Activated T-helper 17 cell treated with anti-CD3 and anti-CD28 coated beads, Interleukin-2, amount 50 U/mL, for 72 hours (primary cell): Measurements from ENCODE around the gene ANKRD45. TPM values are rescaled to one million over a fixed set of nuclear protein-coding genes. Genes with fewer than 3 reads are reported as not detected.
"Not testable (repeated sequence)": the region's sequence is repeated elsewhere in the genome, so short reads cannot be mapped to it uniquely, and the experiment has no call there.

Source experiments
- ATAC-seq: fragments of 150-1000 bp; cut with Tn5 transposase; replicated peaks from 2 replicates; pipeline ENCODE4 v1.10.0; 2021; ENCODE audit warnings: mild to moderate bottlenecking, moderate library complexity
- H3K27ac Mint-ChIP-seq: one replicate; pipeline ENCODE4 v1.8.0; 2022; ENCODE audit warnings: mixed read lengths
- H3K27me3 Mint-ChIP-seq: one replicate; pipeline ENCODE4 v1.8.0; 2022; ENCODE audit warnings: mixed read lengths
- H3K36me3 Mint-ChIP-seq: one replicate; pipeline ENCODE4 v1.8.0; 2022; ENCODE audit warnings: low read depth, mild to moderate bottlenecking, mixed read lengths
- H3K4me1 Mint-ChIP-seq: one replicate; pipeline ENCODE4 v1.8.0; 2022; ENCODE audit warnings: mixed read lengths
- H3K4me3 Mint-ChIP-seq: one replicate; pipeline ENCODE4 v1.8.0; 2022; ENCODE audit warnings: mild to moderate bottlenecking, mixed read lengths
- H3K9me3 Mint-ChIP-seq: one replicate; pipeline ENCODE4 v1.8.0; 2022; ENCODE audit warnings: mixed read lengths
- total RNA-seq, 2 donors: library from RNA; stranded (reverse); gene quantifications; one replicate each; pipeline ENCODE4 v1.2.3, GENCODE V29; 2022

The ANKRD45 gene
- total RNA-seq, 2 donors from 2014 or later, result not detected

DNA sequence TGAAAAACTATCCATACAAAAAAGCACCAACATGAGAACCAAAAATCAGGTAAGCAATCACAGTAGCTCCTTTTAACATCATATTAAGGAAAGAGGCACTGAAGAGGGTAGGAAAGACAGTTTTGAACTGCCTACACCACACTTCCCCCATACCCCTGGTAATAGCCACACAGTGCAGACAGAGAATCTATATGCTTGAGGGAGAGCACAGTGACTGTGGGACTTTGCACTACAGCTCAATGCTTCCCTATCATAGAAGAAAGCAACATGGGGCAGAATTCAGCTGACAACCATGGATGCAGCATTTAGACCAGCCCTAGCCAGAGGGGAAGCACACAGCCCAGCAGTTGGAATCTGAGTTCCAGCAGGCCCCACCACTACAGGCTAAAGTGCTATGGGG is 42.4 kb downstream of the ANKRD45 start:
- no peaks in the 10 kb centered on the region for H3K9me3 Mint-ChIP-seq
- no peak overlapping the region for H3K27ac Mint-ChIP-seq
- no peaks in the 10 kb centered on the region for H3K36me3 Mint-ChIP-seq
- H3K4me1 Mint-ChIP-seq, result no peaks in the 10 kb centered on the region
- ATAC-seq, result no peak
- H3K4me3 Mint-ChIP-seq, result no peak overlapping the region
- H3K27me3 Mint-ChIP-seq, result peaks cover 3% of the 10 kb centered on the region

DNA sequence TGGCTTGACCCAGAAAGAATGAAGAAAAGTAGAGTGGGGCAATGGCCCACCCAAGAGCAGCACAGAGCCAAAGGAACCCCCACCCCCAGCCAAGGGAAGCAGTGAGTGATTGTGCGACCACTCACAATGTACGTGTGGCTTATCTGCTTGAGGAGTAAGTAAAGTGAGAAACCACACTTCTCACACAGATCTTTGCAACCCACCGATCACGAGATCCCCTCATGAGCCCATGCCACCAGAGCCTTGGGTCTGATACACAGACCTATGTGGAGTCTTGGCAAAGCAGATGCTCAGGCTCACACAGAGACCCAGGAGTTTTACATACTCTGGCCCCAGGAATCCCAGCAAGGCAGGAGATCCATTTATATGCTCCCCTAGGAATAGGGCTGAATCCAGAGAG is 52.8 kb downstream of the ANKRD45 start:
- no peak for ATAC-seq
- H3K36me3 Mint-ChIP-seq, result no peaks in the 10 kb centered on the region
- peaks cover 21% of the 10 kb centered on the region for H3K27me3 Mint-ChIP-seq
- H3K4me3 Mint-ChIP-seq, result no peak overlapping the region
- no peaks in the 10 kb centered on the region for H3K4me1 Mint-ChIP-seq
- H3K27ac Mint-ChIP-seq, result no peak overlapping the region
- H3K9me3 Mint-ChIP-seq, result peaks cover 18% of the 10 kb centered on the region

DNA sequence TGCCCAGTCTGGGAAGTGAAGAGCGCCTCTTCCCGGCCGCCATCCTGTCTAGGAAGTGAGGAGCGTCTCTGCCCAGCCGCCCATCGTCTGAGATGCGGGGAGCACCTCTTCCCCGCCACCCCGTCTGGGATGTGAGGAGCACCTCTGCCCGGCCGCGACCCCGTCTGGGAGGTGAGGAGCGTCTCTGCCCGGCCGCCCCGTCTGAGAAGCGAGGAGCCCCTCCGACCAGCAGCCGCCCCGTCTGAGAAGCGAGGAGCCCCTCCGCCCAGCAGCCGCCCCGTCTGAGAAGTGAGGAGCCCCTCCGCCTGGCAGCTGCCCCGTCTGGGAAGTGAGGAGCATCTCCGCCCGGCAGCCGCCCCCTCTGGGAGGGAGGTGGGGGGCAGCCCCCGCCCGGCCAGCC is 56.6 kb downstream of the ANKRD45 start:
- H3K27ac Mint-ChIP-seq, H3K4me1 Mint-ChIP-seq, H3K27me3 Mint-ChIP-seq, H3K36me3 Mint-ChIP-seq, ATAC-seq, H3K4me3 Mint-ChIP-seq, H3K9me3 Mint-ChIP-seq: not testable (repeated sequence)

DNA sequence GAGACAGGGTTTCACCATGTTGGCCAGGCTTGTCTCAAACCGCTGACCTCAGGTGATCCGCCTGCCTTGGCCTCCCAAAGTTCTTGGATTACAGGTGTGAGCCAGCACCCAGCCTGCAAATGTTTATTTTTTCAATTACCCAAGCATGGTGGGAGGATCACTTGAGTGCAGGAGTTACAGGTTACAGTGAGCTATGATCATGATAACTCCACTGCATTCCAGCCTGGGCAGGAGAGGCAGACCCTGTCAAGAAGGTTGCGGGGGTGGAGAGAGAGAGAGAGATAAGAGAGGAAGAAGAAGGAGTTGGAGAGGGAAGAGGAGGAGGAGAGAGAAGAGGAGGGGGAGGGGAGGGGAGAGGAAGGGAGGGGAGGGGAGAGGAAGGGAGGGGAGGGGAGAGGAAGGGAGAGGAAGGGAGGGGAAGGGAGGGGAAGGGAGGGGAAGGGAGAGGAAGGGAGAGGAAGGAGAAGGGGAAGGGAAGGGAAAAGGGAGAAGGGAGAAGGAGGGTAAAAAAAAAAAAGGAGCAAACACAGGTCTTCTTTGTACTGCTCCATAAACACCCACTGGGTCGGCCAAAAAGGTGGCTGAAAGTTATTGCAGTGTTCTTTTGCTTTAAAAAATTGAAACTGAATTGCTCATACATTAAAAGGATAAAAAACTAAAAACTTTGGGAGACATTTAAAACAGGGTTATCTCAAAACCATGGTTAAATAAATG is 61.0 kb downstream of the ANKRD45 start:
- Mint-ChIP-seq H3K27me3 (peaks cover 8% of the 10 kb centered on the region), H3K4me1 (no peaks in the 10 kb centered on the region), H3K27ac (no peak overlapping the region), H3K36me3 (no peaks in the 10 kb centered on the region), H3K4me3 (no peak overlapping the region), H3K9me3 (no peaks in the 10 kb centered on the region)
- ATAC-seq, result no peak

DNA sequence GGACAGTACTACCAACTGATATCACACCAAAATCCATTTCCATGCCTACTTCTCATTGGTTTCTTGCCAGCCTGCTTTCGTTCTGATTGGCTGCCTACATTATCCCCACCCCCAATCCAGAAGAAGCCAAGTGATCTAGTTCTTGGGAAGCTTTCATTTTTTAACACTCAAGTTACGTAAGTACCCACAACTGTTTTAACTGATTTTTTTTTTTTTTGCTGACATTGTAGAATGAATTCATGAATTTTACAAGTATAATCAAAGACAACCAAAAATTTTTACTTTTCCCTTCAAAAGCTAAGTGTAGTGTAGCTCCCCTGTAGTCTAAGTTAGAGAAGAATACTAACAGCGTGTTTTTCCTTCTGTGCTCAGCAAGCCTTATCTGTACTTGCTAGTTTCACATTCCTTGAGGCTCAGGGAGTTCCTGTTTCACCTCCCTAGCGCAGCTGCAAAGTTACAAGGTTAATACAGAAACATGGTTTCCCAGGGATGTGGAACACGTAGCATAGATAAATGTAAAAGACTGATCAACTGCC is 66.5 kb downstream of the ANKRD45 start, which contains the start of gene SLC9C2:
TSS of gene SLC9C2 (minus strand) at position 17 of the 536 bp plus-strand sequence. CDS start 1,296 bp downstream, outside the sequence.
- Mint-ChIP-seq H3K4me1 (no peaks in the 10 kb centered on the region), H3K27ac (no peak within 1 kb of the TSS), H3K27me3 (peaks cover 11% of the 10 kb centered on the region), H3K36me3 (no peaks in the 10 kb centered on the region), H3K4me3 (no peak within 1 kb of the TSS), H3K9me3 (no peaks in the 10 kb centered on the region)
- no peak for ATAC-seq

DNA sequence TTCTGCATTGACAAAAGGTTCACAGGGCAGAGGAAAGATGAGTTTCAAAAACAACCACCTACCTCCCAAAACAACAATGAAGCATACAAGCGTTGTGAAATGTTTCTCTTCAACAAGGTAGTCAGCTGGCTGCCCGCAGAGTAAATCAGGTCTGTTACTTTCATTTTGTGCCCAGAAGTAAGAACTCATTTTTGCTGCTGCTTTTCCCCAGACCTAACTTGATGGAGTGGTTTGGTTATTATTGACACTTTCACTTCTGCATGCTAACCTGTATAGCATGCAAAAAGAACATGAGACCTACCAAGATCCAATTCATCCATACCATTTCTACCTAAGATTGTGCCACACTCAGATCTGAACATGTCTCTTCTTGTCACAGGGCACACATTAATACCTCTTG is 68.1 kb downstream of the ANKRD45 start:
- no peak overlapping the region for H3K27ac Mint-ChIP-seq
- H3K27me3 Mint-ChIP-seq, result peaks cover 8% of the 10 kb centered on the region
- no peak overlapping the region for H3K4me3 Mint-ChIP-seq
- no peaks in the 10 kb centered on the region for H3K36me3 Mint-ChIP-seq
- no peaks in the 10 kb centered on the region for H3K4me1 Mint-ChIP-seq
- no peak for ATAC-seq
- no peaks in the 10 kb centered on the region for H3K9me3 Mint-ChIP-seq

DNA sequence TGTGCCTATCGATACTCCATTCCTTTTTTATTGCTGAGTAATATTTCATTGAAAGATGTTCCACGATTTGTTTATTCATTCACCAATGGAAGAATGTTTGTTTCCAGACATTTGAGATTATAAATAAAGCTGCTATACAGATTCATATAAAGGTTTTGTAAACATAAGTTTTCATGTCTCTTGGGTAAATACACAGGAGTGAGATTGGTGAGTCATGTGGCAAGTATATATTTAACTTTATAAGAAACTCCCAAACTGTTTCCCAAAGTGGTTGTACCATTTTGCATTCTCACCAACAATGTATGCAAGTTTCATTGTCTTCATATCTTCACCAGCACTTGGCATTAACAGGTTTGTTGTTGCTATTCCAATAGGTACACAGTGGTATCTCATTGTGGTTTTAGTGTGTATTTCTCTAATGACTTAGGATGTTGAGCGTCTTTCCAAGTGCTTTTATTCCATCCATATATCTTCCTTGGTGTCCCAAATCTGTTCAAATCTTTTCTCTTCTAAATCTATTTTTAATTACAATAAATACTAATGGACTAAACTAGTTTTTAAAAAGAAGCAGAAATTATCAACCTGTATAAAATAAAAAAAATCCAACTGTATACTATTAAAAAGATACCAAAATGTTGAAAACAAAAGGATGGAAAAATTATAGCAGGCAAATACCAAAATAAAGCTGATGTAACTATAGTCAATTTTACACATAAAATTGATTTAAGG is 73.4 kb downstream of the ANKRD45 start:
- Mint-ChIP-seq H3K27me3 (peaks cover 15% of the 10 kb centered on the region), H3K36me3 (no peaks in the 10 kb centered on the region), H3K4me1 (no peaks in the 10 kb centered on the region), H3K4me3 (no peak overlapping the region), H3K9me3 (no peaks in the 10 kb centered on the region), H3K27ac (no peak overlapping the region)
- no peak for ATAC-seq

DNA sequence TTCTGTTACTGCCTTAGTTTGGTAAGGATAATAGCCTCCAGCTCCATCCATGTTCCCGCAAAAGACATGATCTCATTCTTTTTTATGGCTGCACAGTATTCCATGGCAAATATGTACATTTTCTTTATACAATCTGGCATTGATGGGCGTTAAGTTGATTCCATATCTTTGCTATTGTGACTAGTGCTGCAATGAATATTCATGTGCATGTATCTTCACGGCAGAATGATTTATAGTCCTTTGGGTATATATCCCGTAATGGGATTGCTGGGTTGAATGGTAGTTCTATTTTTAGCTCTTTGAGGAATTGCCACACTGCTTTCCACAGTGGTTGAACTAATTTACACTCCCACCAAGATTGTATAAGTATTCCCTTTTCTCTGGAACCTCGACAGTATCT is 78.5 kb downstream of the ANKRD45 start:
- not testable (repeated sequence) for H3K4me1 Mint-ChIP-seq, H3K27ac Mint-ChIP-seq, H3K4me3 Mint-ChIP-seq, ATAC-seq, H3K36me3 Mint-ChIP-seq, H3K9me3 Mint-ChIP-seq
- H3K27me3 Mint-ChIP-seq, result peaks cover 11% of the 10 kb centered on the region

DNA sequence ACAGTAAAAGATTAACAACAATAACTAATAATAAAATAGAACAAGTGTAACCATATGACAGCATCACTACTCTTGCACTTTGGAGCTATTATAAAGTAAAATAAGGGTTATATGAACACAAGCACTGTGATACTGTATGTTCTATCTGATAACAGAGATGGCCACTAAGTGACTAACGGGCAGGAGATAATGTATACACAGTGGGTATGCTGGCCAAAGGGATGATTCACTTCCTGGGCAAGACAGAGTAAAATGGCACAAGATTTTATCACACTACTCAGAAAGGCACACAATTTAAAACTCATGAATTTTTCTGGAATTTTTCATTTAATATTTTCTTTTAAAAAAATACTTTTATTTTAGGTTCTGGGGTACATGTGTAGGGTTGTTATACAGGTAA is 79.1 kb downstream of the ANKRD45 start:
- ATAC-seq, result no peak
- H3K4me3 Mint-ChIP-seq, result no peak overlapping the region

DNA sequence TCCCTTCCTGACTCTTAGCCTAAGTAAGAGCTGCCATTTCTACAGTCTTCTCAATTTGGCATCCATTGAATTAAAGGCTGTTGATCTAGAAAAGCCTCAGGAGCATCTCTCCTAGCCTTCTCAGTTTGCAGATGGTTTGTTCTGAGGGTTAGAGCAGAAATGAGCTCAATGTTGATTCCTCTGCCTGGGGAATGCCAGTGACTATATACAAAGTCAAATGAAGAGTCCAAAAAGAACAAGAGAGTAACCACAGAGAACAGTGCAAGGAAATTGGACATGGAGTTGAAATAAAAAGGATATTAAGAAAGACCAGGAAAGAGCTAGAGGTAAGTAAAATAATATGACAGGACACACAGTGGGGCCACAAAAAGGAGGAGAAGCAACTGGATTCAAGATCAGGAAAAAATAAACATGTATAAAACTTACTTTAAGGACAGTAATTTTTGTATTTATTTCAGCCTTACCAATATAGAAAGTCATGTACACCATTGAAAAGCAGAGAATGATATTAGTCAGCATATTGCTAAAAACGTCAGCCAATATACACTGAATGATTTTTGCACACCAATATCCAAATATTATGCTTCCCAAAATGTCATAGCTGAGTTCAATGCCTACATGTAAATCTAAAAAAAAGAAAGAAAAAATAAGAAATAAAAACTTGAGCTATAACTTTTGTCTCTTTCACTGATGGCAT is 88.1 kb downstream of the ANKRD45 start:
- Mint-ChIP-seq H3K9me3 (no peaks in the 10 kb centered on the region), H3K4me1 (no peaks in the 10 kb centered on the region), H3K36me3 (no peaks in the 10 kb centered on the region), H3K4me3 (no peak overlapping the region), H3K27me3 (peaks cover 16% of the 10 kb centered on the region), H3K27ac (peak overlapping the region; percentile 1)
- peak; percentile 80 for ATAC-seq

More for the DNA sequence above, 79.1 kb downstream of the ANKRD45 start:
- Mint-ChIP-seq H3K36me3 (no peaks in the 10 kb centered on the region), H3K27me3 (peaks cover 11% of the 10 kb centered on the region), H3K4me1 (no peaks in the 10 kb centered on the region), H3K27ac (no peak overlapping the region), H3K9me3 (no peaks in the 10 kb centered on the region)

DNA sequence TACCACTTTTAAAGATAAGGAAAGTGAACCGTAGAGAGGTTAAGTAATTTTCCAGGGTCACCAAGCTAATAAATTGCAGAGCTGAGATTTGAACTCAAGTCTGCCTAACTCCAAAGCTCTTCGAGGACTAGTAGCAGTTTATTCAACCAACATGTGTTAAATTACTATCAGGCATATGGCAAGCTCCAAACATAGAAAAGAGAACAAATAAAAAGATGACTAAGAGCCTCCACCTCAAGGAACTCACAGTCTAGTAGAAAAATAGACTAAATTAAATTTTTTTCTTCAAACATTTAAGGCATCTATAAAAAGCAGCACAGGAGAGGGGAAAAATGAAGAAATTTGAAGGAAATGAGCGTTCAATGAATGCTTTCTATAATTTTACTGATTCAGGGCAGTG is 89.0 kb downstream of the ANKRD45 start:
- Mint-ChIP-seq H3K4me3 (no peak overlapping the region), H3K4me1 (no peaks in the 10 kb centered on the region), H3K27ac (no peak overlapping the region), H3K9me3 (no peaks in the 10 kb centered on the region), H3K27me3 (peaks cover 16% of the 10 kb centered on the region), H3K36me3 (no peaks in the 10 kb centered on the region)
- ATAC-seq, result no peak

DNA sequence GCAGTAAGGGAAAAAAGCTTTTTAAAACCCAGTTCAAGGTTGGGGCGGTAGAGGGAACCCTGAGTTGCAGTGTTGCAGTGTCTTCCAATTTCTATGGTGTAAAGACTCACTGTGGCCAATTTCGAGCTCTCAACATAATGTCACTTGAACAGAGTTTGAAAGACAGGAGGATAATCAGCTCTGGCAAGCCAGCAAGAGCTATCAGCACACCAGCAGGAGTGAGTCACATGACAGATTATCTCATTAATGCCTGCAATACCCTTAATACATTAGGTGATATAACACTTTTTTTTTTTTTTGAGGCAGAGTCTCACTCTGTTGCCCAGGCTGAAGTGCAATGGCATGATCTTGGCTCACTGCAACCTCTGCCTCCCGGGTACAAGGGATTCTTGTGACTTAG is 89.6 kb downstream of the ANKRD45 start:
- no peak overlapping the region for H3K27ac Mint-ChIP-seq
- no peaks in the 10 kb centered on the region for H3K4me1 Mint-ChIP-seq
- no peaks in the 10 kb centered on the region for H3K9me3 Mint-ChIP-seq
- H3K27me3 Mint-ChIP-seq, result peaks cover 16% of the 10 kb centered on the region
- no peaks in the 10 kb centered on the region for H3K36me3 Mint-ChIP-seq
- ATAC-seq, result no peak
- no peak overlapping the region for H3K4me3 Mint-ChIP-seq

DNA sequence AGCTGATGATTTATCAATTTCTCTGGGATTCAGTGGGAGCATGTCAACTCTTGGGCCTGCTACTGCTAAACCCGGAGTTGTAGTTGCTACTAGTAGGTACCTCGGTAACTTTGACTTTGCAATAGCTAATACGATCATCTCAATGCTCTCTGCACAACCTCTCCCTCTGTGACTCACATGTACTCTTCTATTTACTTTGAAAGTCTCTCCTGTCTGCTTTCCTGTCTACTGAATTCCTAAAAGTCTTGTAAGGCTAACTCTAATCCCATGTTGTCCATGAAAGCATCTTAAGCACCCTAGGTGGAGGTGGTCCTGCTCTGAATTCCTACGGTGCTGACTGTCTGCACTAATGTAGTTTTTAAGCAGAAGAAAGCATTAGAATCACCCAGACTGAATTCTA is 96.1 kb downstream of the ANKRD45 start:
- H3K27ac Mint-ChIP-seq, result no peak overlapping the region
- H3K4me3 Mint-ChIP-seq, result no peak overlapping the region
- H3K36me3 Mint-ChIP-seq, result no peaks in the 10 kb centered on the region
- H3K27me3 Mint-ChIP-seq, result peaks cover 16% of the 10 kb centered on the region
- H3K4me1 Mint-ChIP-seq, result no peaks in the 10 kb centered on the region
- no peak for ATAC-seq
- no peaks in the 10 kb centered on the region for H3K9me3 Mint-ChIP-seq

DNA sequence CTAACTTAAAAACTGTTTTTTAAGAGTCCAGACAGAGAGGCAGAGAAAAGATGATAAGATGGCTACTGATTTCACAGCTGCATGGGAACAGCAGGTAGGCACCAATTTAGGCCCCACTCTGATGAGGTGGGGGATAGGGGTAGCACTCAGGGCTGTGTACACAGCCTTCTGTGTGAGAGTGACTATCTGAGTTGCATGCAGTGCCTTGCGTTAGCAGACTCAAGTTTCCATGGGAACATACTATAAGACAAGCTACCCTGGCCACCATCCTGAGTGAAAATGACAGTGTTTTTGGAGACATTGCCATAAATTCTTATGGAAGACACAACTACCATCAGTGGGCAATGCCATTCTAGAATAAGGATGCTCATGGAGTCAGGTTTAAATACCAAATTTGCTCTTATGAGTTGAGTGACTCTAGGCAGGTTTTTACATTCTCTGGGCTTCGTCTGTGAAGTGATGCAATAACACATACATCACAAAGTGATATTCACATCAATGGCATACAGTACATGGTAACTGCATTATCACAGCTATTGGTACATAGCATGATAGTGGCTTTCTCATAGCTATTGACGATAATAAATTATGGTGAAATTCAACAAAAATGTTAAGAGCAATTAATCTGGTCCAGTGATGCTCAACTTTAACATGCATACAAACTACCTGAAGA is 97.3 kb downstream of the ANKRD45 start:
- Mint-ChIP-seq H3K27ac (no peak overlapping the region), H3K4me1 (no peaks in the 10 kb centered on the region), H3K4me3 (no peak overlapping the region), H3K27me3 (peaks cover 16% of the 10 kb centered on the region), H3K9me3 (no peaks in the 10 kb centered on the region), H3K36me3 (no peaks in the 10 kb centered on the region)
- ATAC-seq, result no peak
